IMR-90 (cell line): ENCODE data around the gene LNP1. TPM values are rescaled to one million over a fixed set of nuclear protein-coding genes. Genes with fewer than 3 reads are reported as not detected.
"Not testable (repeated sequence)": the region's sequence is repeated elsewhere in the genome, so short reads cannot be mapped to it uniquely, and the experiment has no call there.

Source experiments
- ATAC-seq: fragments of 200-7000 bp; cut with Tn5 transposase; 2 replicates; pipeline ENCODE4 v1.9.1; 2020; ENCODE audit warnings: low read depth, mild to moderate bottlenecking, moderate library complexity
- BruUV-seq: library from RNA; stranded (reverse); fragments of 400-500 nt; replicated peaks from 2 replicates; lab custom pipeline; 2021; lab: Mats Ljungman, UMichigan
- CTCF ChIA-PET: fragments of 300-600 bp; formaldehyde crosslinking; extraction: SDS; loops from one replicate; lab custom pipeline; 2021; ENCODE audit warnings: antibody characterized with exemption; lab: Yijun Ruan, JAX
- POLR2A ChIA-PET: fragments of 300-600 bp; sonication (Branson Sonifier 250); formaldehyde crosslinking; loops from one replicate; lab custom pipeline; 2022; ENCODE audit warnings: antibody characterized with exemption; ENCODE audit not compliant: unreplicated experiment; lab: Charles Lee
- DNase-seq: peaks from one replicate; pipeline ENCODE4 v3.0.0; 2013
- H2AFZ ChIP-seq: replicated peaks from 2 replicates; pipeline ENCODE3; 2013; ENCODE audit warnings: low read length, mild to moderate bottlenecking; ENCODE audit not compliant: poor library complexity
- H2AK5ac ChIP-seq: 2 replicates; pipeline ENCODE4 v1.6.1; 2013; ENCODE audit warnings: low read depth, low read length, inconsistent platforms
- H2AK9ac ChIP-seq: replicated peaks from 2 replicates; pipeline ENCODE3; 2013; ENCODE audit warnings: mild to moderate bottlenecking, low read depth, low read length, moderate library complexity; ENCODE audit not compliant: poor library complexity
- H2BK120ac ChIP-seq: 2 replicates; pipeline ENCODE4 v1.6.1; 2013; ENCODE audit warnings: low read depth, low read length, inconsistent platforms
- H2BK15ac ChIP-seq: 3 replicates; pipeline ENCODE4 v1.6.1; 2013; ENCODE audit warnings: low read depth, low read length, inconsistent platforms
- H2BK20ac ChIP-seq: 2 replicates; pipeline ENCODE4 v1.6.1; 2013; ENCODE audit warnings: low read depth, mild to moderate bottlenecking, inconsistent platforms, low read length, moderate library complexity
- H2BK5ac ChIP-seq: 2 replicates; pipeline ENCODE4 v1.6.1; 2013; ENCODE audit warnings: mild to moderate bottlenecking, low read depth, low read length, inconsistent platforms; ENCODE audit not compliant: poor library complexity, severe bottlenecking
- H3K14ac ChIP-seq: replicated peaks from 2 replicates; pipeline ENCODE4 v1.6.1; 2013; ENCODE audit warnings: low read depth, low read length, inconsistent platforms
- H3K18ac ChIP-seq: 2 replicates; pipeline ENCODE4 v1.6.1; 2013; ENCODE audit warnings: low read depth, low read length, control low read depth
- H3K23ac ChIP-seq: 2 replicates; pipeline ENCODE4 v1.6.1; 2013; ENCODE audit warnings: low read depth, low read length, inconsistent platforms
- H3K27ac ChIP-seq: 2 replicates; pipeline ENCODE4 v1.5.1; 2013; ENCODE audit warnings: mild to moderate bottlenecking, control low read depth, low read length; ENCODE audit not compliant: insufficient read depth
- H3K27me3 ChIP-seq: 2 replicates; pipeline ENCODE4 v1.6.1; 2013; ENCODE audit warnings: low read length; ENCODE audit not compliant: control insufficient read depth, insufficient read depth
- H3K36me3 ChIP-seq: 2 replicates; pipeline ENCODE4 v1.6.1; 2013; ENCODE audit warnings: low read length, mixed read lengths; ENCODE audit not compliant: control insufficient read depth, insufficient read depth
- H3K4ac ChIP-seq: 2 replicates; pipeline ENCODE4 v1.6.1; 2013; ENCODE audit warnings: low read depth, low read length, inconsistent platforms
- H3K4me1 ChIP-seq: 2 replicates; pipeline ENCODE4 v1.6.1; 2013; ENCODE audit warnings: low read length, mixed read lengths; ENCODE audit not compliant: control insufficient read depth, insufficient read depth
- H3K4me2 ChIP-seq: 2 replicates; pipeline ENCODE4 v1.6.1; 2013; ENCODE audit warnings: low read depth, mild to moderate bottlenecking, control low read depth, low read length, moderate library complexity
- H3K4me3 ChIP-seq: 2 replicates; pipeline ENCODE4 v1.5.1; 2013; ENCODE audit warnings: low read depth, mild to moderate bottlenecking, control low read depth, low read length, moderate library complexity; ENCODE audit not compliant: insufficient read depth
- H3K56ac ChIP-seq: 2 replicates; pipeline ENCODE4 v1.6.1; 2013; ENCODE audit warnings: low read length, inconsistent platforms; ENCODE audit not compliant: insufficient read depth; ENCODE audit errors: extremely low read depth
- H3K79me1 ChIP-seq, 2 experiments: 2 replicates each; pipeline ENCODE4 v1.6.1; 2013; ENCODE audit warnings: low read length in 2 of 2, inconsistent platforms in 1 of 2, low read depth in 1 of 2
- H3K9ac ChIP-seq: 2 replicates; pipeline ENCODE4 v1.6.1; 2013; ENCODE audit warnings: low read depth, low read length, control low read depth
- H3K9me1 ChIP-seq: 2 replicates; pipeline ENCODE4 v1.6.1; 2013; ENCODE audit warnings: low read length, inconsistent platforms; ENCODE audit not compliant: insufficient read depth
- H3K9me3 ChIP-seq: 2 replicates; pipeline ENCODE4 v1.6.1; 2013; ENCODE audit warnings: low read length; ENCODE audit not compliant: control insufficient read depth, insufficient read depth
- H4K20me1 ChIP-seq: 2 replicates; pipeline ENCODE4 v1.6.1; 2013; ENCODE audit warnings: low read length, inconsistent platforms; ENCODE audit not compliant: insufficient read depth
- H4K5ac ChIP-seq: 2 replicates; pipeline ENCODE4 v1.6.1; 2013; ENCODE audit warnings: mild to moderate bottlenecking, low read depth, low read length, control low read depth
- H4K8ac ChIP-seq, 2 experiments: 2 replicates each; pipeline ENCODE4 v1.6.1; 2013; ENCODE audit warnings: low read depth in 2 of 2, low read length in 2 of 2, control low read depth in 1 of 2, inconsistent platforms in 1 of 2
- H4K91ac ChIP-seq: 2 replicates; pipeline ENCODE4 v1.6.1; 2013; ENCODE audit warnings: low read depth, low read length, inconsistent platforms; ENCODE audit not compliant: insufficient read depth
- WGBS, 2 experiments: methylation state at CpG; one replicate each; pipeline versions ENCODE4 v1.1.5 to v1.1.7; 2013; ENCODE audit warnings: missing lambda C conversion rate in 2 of 2; ENCODE audit not compliant: insufficient read length in 1 of 2; ENCODE audit errors: extremely low coverage in 2 of 2; 5-methylcytosine and 5-hydroxymethylcytosine counted together
- dilution Hi-C: fragments of 300-500 bp; cut with HindIII; formaldehyde crosslinking; loops from one replicate; pipeline ENCODE4 v1.14.3; 2018; ENCODE audit warnings: low sequenced_read_pairs; ENCODE audit not compliant: unreplicated experiment
- in situ Hi-C: fragments of 300-500 bp; cut with MboI; formaldehyde crosslinking; loops from 3 replicates; pipeline ENCODE4 v1.14.3; 2019; ENCODE audit warnings: low sequenced_read_pairs, inconsistent platforms, mixed read lengths
- intact Hi-C: fragments of 100-400 bp; cut with micrococcal nuclease; formaldehyde crosslinking; loops from 2 replicates; pipeline ENCODE4 v1.10.0; 2022
- polyA plus RNA-seq, 3 experiments: library from polyadenylated mRNA; depleted of rRNA; stranded (reverse); fragments of >200 nt; gene quantifications; 2 replicates each; pipeline ENCODE4 v1.2.3, GENCODE V29; 2012; ENCODE audit warnings: low replicate concordance in 1 of 3
- total RNA-seq: library from RNA; depleted of rRNA; stranded (reverse); fragments of >200 nt; gene quantifications from 2 replicates; pipeline ENCODE4 v1.2.3, GENCODE V29; 2012

The LNP1 gene
- total and polyA plus RNA-seq, 2 of the 4 experiments (the other 2 are of a cell fraction): 2.2 to 2.4 TPM

GRCh38 chr3:100478521-100478920, 77.2 kb downstream of the LNP1 start:
- H4K5ac ChIP-seq, H4K8ac ChIP-seq, H3K18ac ChIP-seq, H2AK9ac ChIP-seq, dilution Hi-C loops, H3K27ac ChIP-seq, H4K20me1 ChIP-seq, in situ Hi-C loops, H3K4me3 ChIP-seq, H3K36me3 ChIP-seq, H3K9me1 ChIP-seq, H2BK5ac ChIP-seq, ATAC-seq, CTCF ChIA-PET, intact Hi-C loops, DNase-seq, H3K4ac ChIP-seq, H2BK20ac ChIP-seq, POLR2A ChIA-PET, H3K4me2 ChIP-seq, H3K4me1 ChIP-seq, H2AFZ ChIP-seq, H2BK15ac ChIP-seq, BruUV-seq, H3K9me3 ChIP-seq, H4K91ac ChIP-seq, H3K56ac ChIP-seq, H2AK5ac ChIP-seq, H3K9ac ChIP-seq, H2BK120ac ChIP-seq, H3K79me1 ChIP-seq, H3K14ac ChIP-seq, H3K23ac ChIP-seq: not testable (repeated sequence)
- H3K27me3 ChIP-seq: peaks cover 20% of the 10 kb centered on the region
- 80% methylated on average over 1 of the region's 25 CpGs; no CpG with 5 or more reads in 1 of the 2 experiments for WGBS, 2 experiments
